Measurements from ENCODE around the gene DNAH7.

Gene DNAH7

DNA sequence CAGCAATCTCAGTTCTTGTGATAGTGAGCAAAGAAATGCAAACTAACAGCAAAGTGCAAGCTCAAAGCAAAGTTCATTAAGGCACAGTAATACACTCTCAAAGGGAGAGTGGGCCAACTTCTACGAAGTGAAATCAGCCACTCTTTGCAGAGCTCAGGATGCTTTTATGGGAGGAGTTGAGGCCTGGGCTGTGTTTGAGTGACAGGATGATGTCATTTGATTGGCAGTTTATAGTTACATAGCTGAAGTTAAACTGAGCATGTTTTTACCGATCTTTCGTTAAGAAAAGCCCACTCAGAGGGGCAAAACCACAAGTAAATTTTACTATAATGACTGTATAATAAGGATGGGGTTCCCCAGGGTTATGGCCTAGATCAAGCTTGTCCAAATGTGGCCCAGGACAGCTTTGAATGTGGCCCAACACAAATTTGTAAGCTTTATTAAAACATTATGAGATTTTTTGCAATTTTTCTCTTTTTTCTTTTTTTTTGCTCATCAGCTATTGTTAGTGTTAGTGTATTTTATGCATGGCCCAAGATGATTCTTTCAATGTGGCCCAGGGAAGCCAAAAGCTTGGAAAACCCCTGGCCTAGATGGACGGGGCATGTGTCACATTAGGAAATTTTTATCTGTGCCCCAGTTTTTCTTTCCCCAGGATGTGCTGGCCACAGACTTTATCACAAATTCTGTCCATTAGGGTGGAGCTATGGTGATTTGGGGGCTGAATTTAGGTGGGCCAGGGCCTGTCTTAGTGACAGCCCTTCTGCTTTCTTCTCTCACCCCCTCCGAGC is 8.3 kb upstream of the DNAH7 start:
- no peak for DNase-seq

DNA sequence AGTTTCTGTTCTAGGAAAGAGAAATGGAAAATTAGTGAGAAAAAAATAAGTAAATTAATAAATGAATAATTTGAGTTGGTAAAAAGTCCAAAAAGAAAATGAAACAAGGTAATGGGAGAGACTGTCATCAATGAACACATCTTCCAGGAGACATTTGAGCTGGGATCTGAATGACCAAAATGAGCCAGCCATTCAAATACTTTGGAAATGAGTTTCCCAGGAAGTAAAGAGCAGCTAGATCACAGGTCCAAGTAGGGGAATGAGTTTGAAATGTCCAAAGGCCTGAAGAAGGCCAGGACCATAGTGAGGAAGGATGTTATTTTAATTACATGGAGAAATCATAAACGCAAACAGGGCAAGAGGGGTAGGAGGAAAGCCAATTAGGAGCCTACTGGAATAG is 6.6 kb upstream of the DNAH7 start:
- DNase-seq = no peak

DNA sequence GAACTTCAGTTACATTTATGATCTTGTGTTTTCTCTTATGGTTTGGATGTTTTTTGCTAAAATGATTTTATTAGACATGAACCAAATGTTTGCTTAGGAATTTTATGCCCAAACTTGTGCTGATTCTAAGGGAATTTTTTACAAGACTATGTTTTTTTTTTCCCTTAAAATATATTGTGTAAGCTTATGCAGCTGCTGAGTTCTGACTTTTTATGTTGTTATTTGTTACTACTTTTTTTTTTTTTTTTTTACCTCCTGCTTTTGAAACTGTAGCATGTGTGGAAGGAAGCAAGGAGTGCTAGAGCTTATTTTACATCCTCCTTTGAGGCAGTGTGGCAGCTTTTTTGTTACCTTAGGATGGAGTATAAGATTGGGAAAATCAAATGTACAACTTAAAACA is 6.0 kb upstream of the DNAH7 start:
- DNase-seq = no peak

DNA sequence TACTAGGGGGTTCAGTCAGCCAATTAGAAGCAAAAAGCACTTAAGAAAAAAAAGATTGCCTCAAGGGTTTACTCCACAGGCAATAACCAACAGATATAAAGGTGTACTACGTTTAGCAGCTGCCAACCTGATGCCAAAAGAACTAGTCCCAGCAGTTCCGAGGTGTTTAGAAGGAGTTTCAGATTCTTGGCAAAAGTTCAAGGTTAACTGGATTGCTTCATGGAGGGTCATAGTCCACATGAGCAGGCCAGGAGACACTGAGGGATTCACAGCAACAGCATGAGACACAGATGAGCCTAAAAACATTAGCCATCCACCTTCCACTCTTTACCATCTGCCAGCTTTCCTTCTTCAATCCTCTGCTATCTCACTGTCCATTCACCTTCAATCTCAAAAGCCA is 4.9 kb upstream of the DNAH7 start:
- no peak for DNase-seq

DNA sequence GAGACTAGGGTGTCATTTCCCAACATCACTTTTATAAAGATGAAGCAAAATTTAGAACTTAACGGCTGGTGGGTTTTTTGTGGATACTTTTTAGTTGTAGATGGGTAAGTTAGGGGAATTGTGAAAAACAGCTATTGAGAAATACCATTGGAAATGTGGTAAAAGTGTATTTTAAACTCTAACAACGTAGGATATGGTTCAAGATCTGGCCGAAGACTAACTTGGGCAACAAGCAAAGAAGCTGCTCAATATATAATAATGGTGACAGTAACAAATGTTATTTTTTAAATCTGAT is 1.6 kb downstream of the DNAH7 start:
- no peak for DNase-seq

DNA sequence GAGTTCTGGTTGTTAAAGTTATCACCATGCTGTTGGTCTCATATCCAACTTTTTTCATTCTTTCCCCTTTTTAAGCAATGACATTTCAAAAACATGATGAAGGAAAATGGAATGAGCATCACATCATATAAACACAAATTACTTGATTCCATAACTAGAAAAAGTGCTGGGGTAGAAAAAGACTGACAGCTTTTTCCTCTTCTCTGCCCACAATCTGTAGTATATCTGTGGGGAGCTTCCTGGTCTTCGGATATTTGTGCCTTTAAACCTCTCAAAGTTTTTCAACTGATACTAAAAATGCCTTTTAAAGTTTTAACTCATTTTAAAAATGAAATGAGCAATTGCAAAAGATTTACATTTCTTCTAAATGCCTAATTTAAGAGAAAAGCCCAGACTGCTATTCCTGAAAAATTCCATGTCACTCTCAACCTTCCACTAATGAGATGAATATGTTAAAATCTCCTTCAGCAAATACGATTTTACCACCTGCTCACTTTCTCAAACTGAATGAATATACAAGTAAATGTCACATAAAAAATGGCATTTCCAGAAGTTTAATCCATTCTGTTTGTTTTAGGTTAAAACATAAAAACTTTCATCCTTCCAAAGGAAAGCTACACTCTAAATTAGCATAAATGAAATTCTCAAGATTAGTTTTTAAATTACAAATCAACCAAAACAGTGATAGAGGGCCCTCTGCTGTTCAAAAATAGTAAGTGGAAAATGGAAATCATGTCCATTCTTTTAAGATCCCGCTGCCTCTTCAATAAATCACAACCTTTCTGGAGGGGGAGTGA is 2.1 kb downstream of the DNAH7 start:
- peak in 1 of 2 donors; percentile 63 for DNase-seq

DNA sequence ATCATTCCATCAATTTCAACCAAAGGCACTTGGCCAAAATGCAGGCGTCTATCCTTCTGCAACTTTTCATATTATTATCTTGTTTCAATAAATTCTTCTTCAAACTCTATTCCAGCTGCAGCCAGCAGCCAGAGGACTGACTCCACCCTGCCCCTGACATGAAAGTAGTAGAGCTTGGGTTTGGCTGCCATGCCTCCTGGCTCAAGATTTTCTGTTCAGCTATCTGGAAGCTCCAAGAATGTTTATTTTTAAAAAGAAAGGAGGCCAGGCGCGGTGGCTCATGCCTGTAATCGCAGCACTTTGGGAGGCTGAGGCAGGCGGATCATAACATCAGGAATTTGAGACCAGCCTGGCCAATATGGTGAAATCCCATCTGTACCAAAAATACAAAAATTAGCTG is 4.9 kb downstream of the DNAH7 start:
- DNase-seq = no peak

DNA sequence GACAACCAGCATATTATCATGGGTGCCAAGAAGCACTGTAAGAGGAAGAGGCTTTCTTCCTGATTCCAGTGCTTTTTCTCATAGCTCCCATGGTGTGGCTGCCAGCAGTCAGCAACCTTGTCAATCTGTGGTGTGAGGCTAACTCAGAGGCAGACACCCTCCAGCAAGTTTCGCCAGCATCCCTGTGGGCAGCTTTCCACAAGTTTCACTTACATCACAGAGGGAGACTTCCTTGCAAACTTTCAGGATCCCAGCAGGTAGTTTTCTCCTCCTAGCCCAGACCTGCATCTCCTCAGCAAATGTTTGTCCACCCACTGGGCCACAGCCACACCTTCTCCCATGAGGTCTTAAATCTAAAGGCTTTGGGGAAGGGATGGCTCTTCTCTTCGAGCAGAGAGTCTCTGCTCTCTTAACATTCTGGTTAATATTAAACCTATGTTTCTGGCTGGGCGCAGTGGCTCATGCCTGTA is 9.1 kb downstream of the DNAH7 start:
- DNase-seq = no peak

DNA sequence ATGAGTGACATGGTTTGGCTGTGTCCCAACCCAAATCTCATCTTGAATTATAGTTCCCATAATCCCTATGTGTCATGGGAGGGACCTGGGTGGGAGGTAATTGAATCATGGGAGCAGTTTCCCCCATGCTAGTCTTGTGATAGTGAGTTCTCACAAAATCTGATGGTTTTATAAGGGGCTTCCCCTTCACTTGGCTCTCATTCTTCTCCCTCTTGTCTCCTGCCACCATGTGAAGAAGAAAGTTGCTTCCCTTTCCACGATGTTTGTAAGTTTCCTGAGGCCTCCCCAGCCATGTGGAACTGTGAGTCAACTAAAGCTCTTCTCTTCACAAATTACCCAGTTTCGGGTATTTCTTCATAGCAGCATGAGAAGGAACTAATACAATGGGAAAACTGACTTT is 14.0 kb downstream of the DNAH7 start:
- no peak for DNase-seq

DNA sequence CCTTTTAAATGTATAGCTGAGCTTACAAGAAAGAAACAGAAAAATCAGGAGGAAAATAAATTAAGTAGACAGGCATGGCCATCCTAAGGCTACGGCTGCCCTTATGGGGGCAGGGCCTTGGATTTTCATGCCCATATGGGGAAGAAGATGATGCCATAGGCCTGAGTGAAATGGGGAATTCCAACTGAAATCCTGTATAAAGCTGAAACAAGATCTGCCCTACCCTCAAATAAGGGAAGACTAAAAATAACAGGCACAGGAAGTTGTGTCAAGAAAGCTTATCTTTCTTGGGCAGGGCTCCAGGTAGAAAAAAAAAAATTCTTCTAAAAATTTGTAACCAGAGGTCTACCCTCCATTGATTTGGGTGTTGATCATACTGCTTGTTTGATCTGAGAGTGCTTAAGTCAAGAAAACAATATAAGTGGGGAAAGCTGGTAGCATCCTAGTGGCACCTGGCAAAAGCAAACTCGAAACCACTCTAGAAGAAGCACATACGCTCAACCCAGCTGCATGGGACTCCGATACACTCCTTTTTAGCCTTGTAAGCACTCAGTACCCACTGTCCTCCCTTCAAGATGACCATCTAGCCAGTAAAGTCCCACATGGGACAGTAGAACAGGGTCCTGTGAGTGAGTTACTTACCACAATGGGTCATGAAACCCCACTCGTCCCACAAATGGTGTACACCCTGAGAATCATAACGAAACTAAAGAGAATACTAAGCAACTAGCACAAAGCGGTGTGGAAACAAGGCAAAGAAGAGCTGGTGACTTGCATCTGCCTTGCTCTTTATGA is 22.3 kb downstream of the DNAH7 start:
- no peak for DNase-seq

DNA sequence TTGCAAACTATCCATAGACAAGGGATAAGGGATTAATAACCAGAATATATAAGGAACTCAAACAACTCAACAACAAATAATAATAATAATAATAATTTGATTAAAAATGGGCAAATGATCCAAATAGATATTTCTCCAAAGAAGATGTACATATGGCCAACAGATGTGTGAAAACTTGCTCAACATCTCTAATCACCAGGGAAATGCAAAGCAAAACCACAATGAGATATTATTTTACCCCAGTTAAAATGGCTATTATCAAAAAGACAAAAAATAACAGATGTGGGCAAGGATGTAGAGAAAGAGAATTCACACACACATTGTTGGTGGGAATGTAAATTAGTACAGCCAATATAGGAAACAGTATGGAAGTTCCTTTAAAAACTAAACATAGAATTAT is 26.9 kb downstream of the DNAH7 start:
- no peak for DNase-seq

DNA sequence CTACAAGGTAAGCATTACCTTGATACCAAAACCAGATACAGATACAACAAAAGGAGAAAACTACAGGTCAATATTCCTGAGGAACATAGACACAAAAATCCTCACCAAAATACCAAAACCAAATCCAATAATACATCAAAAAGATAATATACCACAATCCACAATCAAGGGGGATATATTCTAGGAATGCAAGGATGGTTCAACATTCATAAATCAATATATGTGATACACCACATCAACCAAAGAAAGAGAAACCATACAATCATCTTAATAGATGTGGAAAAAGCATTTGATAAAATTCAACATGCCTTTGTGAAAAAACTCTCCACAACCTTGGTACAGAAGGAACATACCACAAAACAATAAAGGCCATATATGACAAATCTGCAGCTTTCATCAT is 28.4 kb downstream of the DNAH7 start:
- DNase-seq = no peak

DNA sequence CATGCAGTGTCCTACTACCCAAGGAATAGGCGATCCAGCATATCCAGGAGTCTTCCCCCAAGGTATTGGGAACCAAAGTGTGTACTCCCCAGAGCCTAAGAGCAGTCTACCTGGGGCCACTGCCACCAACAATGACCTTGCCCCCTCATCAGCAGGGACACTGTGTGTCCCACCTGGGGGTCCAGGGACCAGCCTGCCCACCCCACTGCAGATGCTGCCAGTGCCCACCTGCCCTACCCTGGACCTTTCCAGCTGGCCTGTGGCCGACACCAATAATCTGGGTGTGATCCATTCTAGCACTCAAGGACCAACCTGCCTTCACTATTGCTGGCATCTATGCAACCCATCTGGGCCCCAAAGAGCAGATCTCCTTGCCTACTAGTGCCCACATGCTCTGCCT is 32.2 kb downstream of the DNAH7 start:
- DNase-seq = no peak

DNA sequence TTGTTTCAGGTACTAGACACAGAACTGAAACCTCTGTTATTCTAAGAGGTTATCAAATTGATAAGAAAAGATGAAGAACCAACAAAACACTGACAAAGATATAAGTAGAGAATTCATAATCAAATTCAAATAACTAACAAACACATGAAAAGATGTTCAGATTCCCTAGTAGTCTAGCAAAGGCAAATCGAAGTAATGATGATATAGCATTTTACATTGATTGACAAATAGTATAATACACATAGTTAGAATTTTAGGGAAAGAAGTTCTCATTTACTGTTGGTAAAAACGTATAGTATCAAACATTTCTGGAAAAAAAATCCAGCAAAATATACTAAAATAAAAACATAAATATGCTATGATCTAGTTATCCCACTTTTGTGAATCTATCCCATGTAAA is 50.6 kb downstream of the DNAH7 start:
- no peak for DNase-seq

DNA sequence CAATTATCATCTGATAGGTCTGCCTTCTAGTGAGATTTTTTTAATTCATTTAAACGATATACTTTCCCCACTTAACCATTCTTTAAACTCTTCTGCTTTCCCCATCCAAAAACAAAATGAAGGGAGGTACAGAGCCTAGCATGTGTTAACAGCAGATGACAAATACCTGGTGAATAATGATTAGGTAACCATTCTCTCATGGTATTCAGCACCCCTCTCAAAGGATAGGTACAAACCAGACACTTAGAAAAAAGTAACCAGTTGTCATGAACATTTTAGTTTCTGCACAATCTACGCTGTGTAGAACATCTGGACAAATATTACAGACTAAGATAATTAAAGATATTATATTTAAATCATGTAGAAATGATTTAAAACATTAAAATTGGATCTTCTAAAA is 56.3 kb downstream of the DNAH7 start:
- no peak for DNase-seq

DNA sequence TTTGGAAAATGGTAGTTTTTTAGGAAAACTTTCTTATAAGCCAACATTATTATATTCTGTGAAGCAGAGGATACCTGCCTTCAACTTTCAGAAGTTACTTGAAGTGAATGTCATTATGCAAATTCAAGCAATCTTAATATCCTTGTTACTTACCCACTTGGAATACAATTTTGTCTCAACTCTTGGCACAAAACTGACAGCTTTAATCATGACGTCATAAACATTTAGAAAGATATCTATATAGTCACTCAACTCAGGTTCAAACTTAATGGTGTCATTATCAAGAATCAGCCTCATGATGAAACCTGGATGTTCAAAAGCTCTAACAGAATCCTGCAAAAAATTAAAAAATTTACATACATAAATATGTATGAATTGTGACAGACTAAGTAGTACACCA is 68.1 kb downstream of the DNAH7 start:
- DNase-seq = no peak

DNA sequence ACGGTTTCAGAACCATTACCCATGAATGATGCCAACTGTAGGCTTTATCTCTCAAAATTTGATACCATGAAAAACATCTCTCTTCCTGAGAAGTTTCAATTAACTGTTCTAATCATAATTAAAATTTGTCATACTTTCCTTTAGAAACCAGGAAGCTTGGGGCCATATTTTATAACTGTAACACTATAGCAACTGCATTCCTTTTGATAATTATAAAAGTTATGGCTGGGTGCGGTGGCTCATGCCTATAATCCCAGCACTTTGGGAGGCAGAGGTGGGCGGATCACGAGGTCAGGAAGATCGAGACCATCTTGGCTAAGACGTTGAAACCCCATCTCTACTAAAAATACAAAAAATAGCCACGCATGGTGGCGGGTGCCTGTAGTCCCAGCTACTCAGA is 70.6 kb downstream of the DNAH7 start:
- no peak for DNase-seq

DNA sequence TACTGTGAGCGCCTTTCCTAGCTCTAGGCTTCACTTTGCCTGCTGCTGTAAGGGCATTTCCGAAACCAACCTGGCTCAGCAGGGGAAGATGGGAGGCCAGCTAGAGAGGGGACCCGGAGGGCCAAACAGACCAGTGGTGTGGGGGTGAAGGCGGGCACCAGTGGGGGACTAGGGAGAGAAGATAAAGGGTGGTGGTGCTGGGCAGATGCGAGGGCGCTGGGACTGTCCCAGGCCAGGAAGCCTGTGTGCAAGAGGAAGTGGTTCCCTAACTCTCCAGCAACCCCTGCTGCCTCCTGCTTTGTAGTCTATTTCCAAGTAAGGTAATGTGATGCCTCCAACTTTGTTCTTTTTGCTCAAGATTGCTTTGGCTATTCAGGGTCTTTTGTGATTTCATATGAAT is 73.1 kb downstream of the DNAH7 start:
- DNase-seq = no peak

DNA sequence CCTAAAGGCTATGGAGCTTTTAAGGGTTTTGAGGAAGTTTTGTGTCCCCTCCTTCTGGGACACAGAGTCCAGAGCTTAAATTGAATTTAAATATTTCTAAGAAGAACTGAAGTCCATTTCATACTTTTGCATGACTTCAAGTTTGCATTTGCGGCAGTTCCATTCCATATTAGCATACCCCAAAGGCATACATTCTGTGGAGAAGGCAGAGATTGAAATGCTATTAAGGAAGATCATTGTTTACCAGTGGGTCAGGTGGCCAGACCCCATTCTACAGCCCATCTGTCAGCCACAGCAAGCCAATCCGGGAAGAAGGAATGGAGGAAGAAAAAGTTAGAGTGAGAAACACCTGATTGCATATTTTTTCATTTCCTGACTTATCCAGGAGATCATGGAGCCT is 75.0 kb downstream of the DNAH7 start:
- no peak for DNase-seq

DNA sequence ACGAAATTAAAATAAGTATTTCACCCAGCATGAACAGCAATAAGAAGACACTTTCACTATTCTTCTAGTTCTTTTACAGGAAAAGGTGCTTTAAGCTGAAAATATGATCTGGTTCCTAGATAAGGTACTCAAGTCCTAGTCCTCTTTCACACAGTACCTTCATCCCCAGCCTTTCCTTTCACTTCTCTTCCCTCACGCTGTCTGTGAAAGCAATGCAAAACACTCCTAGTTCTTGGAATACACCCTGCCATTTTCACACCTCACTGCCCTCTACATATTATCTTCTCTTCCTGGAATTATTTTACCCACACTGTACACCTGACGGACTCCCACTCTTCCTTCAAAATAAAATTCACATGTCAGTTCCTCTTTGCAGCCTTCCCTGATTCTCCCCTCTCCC is 82.9 kb downstream of the DNAH7 start:
- no peak for DNase-seq

DNA sequence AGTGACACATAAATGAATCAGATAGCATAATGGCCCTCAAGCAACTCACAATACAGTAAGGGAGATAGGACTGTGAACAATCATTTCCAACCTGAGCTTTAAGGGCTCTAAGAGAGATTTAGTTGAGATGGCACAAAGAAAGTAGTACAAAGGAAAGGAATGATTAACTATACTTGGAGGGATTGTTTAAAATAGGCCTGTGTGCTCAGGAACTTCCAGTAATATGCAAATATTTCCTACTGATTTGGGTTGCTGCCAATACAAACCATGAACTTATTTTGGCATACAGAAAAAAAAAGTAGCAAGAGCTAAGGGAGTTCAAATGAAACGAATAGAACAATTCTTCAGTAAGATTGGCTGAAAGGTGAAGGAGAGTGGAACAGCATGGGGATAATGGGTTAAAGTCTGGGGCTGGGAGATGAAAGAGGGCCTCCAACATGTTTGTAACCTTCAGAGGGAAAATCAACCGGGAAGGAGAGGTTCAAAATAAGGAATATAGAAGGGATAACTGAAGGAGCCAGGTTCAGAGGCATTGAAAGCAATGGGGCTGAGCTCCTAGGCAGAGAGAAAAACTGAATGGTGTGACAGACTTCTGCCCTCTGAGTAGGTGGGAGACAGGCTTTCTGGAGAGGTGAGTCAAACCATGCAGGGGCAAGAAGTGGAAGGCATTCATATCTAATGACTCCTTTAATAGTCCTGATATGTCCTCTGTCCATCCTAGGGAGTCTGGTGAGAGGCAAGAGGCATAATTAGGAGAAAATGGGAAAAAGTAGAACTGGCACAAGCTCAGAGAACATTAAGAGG is 83.5 kb downstream of the DNAH7 start:
- DNase-seq = no peak

DNA sequence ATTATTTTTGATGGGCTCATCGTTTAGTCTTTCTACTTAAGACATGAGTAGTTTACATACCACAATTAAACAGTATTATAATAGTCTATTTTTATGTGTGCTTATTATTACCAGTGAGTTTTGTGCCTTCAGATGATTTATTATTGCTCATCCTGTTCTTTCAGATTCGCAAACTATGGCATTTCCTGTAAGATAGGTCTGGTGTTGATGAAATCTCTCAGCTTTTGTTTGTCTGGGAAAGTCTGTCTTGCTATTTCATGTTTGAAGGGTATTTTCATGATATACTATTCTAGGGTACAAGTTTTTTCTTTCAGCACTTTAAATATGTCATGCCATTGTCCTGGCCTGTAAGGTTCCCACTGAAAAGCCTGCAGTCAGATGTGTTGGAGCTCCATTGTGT is 101.3 kb downstream of the DNAH7 start:
- DNase-seq = no peak

DNA sequence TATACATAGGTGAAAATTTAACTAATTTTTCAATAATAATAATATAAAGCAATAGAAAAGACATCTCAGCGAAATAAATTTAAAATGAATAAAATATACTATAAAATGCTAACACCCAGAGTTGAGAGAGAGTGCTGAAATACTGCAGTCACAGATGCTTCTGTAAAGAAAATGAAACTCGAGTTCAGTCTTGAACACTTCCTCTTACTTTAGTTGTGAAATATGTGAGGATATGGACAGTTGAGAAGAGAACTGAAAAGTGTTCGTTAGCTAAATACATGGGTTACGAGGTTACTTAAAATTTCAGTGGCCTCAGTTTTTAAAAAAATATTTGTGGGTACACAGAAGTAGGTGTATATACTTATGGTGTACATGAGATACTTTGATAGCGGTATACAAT is 106.8 kb downstream of the DNAH7 start:
- no peak for DNase-seq

Measured in CD4-positive, alpha-beta T cell treated with Interleukin-4 for 1 hour (primary cell).